ENCODE results near the gene FAN1.

DNA sequence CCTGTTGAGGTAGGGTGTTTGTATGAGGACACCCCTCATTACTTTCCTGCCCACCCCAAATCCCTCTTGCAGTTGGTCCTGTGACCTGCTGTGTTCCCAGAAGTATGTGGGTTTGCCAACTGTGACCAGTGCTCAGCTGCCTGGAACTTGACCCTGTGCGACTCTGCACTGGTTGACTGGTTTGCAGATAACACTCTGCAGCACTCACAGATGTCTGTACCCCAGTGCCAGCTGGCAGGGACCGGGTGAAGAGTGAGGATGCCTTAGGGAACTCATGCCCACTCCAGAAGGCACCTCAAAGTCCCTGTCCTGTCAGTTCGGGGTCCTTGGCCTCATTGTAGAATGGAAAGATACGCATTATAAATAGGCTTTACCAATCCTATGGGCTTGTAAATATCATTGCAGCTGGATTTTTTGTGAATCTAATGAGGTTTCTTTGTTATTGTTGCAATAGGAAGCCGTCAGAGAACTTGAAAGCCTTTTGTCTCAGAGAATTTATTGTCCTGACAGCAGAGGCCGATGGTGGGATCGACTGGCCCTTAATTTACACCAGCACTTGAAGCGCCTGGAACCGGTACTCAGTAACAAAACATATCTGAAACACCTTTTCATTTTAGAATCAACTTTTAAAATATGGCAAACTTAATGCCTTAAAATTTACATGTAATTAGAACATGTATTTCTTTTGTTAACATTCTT lies 18.2 kb downstream of the FAN1 start:
- TF ChIP-seq, protein P1, sequence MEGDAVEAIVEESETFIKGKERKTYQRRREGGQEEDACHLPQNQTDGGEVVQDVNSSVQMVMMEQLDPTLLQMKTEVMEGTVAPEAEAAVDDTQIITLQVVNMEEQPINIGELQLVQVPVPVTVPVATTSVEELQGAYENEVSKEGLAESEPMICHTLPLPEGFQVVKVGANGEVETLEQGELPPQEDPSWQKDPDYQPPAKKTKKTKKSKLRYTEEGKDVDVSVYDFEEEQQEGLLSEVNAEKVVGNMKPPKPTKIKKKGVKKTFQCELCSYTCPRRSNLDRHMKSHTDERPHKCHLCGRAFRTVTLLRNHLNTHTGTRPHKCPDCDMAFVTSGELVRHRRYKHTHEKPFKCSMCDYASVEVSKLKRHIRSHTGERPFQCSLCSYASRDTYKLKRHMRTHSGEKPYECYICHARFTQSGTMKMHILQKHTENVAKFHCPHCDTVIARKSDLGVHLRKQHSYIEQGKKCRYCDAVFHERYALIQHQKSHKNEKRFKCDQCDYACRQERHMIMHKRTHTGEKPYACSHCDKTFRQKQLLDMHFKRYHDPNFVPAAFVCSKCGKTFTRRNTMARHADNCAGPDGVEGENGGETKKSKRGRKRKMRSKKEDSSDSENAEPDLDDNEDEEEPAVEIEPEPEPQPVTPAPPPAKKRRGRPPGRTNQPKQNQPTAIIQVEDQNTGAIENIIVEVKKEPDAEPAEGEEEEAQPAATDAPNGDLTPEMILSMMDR (IDR thresholded peaks at IDR 0.05; ENCODE audit: low read depth, low read length) = no peak
- TF ChIP-seq EZH2phosphoT487 (IDR thresholded peaks at IDR 0.05; ENCODE audit: low read depth) = no peak
